ENCODE measurements around the gene FASTK.

FASTK gene

DNA sequence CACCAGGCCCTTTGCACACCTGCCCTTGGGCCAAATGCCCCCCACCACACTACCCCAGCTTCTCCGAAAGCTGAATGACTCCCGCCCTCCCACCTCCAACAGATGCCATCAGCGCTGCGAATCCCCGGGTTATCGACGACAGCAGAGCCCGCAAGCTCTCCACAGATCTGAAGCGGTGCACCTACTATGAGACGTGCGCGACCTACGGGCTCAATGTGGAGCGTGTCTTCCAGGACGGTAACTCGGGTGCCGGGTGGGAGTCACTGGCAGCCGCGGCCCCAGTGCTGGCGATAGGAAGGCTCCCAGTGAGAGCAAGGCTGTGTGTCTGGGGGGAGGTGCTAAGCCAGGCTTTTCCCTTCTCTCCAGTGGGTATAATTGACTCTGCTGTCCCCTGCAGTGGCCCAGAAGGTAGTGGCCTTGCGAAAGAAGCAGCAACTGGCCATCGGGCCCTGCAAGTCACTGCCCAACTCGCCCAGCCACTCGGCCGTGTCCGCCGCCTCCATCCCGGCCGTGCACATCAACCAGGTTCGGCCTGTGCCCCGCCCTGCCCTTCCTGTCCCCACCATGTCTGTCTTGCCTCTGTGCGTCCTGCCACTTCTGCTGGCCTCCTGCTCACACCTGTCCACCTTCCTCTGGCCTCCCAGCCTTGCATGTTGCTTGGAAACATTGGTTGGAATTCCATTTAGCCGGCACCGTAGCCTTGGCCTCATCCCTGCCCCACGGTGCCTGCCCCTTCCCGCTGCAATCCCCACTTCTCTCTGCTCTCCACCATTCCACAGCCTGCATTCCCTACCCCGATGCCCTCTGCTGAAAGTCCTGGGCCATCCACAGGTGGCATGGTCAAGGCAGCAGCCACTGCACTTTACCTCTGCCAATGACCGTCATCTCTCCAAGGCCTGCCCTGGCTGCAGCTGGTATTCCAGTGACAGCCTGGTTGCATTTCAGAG is 37.8 kb upstream of the FASTK start:
- DNase-seq (ENCODE audit: low spot score) = no peak

DNA sequence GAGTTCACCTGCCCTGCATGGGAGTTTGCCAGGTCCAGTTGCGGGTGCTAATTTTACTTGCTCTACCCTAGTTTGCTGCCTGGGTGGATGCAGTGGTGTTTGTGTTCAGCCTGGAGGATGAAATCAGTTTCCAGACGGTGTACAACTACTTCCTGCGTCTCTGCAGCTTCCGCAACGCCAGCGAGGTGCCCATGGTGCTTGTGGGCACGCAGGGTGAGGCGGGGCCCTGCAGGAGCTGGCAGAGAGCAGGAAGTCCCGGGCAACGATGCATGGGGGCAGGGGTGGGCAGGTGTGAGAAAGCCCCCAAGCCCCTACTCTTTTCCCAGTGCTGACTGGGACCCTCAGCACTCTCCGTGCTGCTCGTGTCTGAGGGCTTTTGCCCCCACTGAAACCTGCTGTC is 37.0 kb upstream of the FASTK start:
- DNase-seq (ENCODE audit: low spot score) = no peak

DNA sequence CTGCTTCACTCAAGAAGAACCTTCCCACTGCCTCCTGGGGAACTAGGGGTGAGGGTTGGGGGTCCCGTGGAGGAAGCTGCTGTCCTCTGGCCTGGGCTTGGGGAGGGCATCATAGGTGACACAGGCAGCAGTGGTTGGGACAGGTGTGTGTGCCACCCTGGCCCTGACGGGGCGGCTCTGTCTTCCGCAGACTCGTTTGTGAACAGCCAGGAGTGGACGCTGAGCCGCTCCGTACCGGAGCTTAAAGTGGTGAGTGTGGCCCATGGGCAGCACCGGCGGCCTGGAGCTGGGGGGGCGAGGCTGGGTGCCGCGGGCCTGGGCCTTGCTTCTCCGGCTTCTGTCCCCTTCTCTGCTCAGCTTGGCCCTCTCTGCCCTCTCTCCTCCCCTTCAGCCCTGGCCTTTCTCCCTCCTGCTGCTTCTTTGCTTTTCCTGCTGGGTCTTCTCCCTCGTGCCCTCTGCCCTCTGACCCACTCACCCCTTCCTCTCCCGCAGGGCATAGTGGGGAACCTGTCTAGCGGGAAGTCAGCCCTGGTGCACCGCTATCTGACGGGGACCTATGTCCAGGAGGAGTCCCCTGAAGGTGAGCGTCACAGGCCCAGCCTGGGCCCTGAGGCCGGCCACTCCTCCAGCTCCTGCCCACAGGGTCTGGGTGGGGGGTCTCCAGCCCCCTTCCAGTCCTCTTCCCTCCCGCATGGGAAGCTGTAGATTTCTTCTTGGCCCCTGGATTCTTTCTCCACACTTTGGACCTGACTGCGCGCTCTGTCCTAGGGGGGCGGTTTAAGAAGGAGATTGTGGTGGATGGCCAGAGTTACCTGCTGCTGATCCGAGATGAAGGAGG is 36.2 kb upstream of the FASTK start:
- no peak for DNase-seq (ENCODE audit: low spot score)

DNA sequence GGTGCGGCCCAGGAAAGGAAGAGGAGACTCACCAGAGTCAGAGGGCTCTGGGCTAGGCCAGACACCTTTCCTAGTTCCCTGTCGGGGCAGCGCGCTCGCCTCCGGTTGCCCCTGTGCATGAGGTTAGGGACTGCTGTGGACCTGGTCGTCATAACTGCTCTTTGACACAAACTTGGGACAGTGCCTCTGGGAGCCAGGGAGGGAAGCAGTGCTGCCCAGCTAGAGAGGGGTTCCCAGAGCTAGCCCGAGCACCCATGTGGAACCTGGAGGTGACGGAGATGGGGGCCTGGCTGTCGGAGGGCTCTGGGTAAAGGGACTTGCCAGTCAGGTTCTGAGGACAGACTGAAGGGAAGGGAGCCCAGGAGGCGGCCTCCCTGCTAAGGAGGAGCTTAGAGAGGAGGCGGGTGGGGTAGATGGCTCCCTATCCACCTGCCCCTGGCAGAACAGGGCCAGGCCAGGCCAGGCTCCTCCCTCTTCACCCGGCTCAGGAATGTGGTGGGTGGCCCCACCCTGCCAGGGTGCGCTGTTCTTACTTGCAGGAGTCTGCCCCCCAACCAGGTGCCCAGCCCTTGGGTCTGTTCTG is 35.3 kb upstream of the FASTK start:
- no peak for DNase-seq (ENCODE audit: low spot score)

DNA sequence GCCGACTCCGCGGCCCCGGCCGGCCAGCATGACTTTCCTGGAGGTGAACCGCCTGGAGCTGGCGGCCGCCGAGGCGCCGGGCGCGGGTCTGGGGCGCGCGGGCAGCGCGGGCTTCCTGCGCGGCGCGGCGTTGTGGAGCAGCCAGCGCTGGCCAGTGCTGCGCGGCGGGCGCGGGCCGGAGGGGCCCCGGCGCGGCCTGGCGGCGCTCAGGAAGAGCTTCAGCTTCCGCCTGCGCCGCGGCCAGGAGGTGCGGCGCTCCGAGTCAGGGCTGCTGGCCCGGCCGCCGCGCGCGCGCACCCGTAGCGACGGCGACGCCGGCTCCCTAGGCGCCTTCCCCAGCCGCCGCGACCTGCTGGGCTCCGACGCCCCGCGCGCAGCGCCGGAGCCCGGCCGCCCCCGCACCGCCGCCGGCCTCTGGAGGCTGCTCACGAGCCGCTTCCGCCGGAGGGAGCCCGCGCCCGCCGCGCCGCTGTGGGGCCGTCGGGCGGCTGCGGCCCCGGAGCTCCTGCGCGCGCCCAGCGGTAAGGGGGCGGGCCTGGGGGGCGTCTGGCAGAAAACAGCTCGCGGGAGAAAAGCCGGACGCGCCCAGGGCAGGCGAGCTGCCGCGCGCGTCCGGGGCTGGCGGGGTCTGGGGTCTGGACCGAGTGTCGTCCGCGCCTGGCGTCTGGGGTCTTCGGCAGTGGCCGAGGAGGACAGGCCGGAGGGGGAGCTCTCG is 34.7 kb upstream of the FASTK start:
- DNase-seq (ENCODE audit: low spot score) = no peak

DNA sequence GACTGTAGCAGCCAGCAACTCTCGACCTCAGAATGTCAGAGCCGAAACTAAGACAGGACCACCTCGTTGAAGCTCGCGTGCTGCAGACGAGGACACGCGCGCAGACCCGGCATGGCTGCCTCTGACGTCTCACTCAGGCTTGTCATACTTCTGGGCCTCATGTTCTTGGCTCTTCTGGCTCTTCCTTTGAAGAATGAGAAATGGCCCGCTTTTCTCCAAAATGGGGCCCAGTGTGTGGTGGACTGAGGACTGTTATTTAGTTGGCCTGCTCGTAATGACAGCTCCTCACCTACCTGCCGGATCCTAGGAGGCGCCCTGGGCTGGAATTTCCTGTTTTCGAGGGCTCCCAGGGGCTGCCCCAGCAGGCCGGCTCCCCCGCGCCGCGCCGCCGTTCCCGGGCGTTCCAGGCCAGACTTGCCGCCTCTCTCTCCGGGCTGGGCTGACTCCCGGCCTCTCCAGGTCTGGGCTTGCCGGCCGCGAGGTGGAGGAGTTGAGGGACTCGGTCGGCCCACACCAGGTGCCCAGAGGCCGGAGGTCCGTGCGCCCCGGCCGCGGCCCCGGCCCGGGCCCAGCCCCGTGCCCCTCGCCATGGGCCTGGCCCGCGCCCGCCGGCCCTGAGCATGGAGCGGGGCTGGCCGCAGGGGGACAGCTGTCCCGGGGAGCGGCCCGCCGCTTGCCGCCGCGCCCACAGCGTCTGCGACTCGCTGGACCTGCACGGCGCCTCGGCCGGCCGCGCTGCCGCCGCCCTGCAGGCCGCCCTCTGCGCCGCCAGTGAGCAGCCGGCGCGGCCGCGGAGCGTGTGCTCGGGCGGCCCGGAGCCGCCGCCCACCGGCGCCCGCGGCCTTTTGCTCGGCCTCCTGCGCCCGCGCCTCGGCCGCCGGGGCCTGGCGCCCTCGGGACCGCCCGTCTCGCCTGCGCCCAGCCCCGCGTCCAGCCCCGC is 33.8 kb upstream of the FASTK start:
- no peak for DNase-seq (ENCODE audit: low spot score)

DNA sequence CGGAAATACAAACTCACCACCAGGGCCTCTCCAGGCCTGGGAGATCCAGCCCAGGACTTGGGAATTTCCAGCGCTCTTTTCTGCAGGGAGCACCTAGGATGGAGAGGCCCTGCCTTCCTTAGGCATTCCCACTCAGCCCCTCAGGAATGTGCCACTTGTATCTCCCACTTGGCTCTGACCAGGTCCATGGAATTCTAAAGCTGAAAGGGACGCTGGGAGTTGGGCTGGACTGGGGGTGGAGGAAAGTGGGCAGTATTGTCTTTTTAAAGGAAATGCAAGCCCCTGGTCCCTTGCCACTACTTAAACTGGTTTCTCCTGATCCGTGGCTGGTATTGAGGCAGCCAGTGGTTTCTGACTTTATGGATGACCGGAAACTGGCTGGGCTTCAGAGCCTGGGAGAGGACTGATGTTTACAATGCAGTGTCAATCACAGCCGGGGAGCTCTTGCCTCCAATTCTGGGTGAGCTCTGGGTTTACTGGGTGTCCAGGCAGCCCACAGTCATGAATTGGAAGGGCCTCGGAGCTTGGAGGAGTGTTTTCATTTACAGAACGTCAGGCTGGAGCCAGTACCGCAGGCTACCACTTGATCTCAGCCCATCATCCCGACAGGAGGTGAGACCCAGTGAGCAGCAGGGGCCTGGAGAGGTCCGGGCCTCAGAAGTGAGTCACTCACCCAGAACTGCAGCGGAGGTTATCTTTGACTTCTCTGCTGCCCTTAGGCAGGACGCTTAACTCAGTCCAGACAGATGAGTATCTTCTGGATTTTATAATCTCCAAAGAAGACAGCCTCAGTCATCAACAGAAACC is 32.9 kb upstream of the FASTK start:
- no peak for DNase-seq (ENCODE audit: low spot score)

DNA sequence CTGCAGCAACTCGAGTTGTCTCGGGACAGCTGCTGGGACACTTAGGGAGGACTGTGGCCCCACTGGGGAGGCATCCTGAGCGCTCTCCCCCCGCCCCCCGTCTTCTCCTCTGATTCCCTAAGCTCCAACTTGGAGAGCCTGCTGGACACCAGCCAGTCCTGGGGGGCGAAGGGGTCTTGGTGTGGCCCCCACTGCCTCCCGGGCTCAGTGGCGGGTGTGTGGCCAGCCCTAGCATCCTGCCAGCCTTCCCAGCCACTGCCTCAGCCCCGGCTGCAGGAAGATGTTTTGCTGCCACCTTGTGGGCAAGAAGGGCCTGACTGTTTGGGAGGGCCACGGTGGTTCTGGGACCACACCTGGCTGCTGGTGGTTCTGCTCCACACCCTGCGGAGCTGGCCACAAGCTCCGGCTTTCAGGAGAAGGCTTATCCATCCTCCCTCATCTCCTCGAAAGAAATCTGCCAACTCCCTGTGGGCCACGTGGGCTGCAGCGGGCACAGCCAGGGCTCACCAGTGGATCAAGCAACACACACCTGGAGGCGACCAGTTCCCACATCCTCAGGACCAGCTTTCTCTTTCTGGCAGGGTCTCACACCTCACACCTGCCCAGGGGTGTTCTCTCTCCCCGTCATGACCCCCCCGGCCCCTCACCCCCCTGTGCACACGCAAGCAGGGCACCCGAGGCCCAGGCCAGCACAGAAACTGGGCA is 30.5 kb upstream of the FASTK start:
- DNase-seq (ENCODE audit: low spot score) = peak; percentile 99

DNA sequence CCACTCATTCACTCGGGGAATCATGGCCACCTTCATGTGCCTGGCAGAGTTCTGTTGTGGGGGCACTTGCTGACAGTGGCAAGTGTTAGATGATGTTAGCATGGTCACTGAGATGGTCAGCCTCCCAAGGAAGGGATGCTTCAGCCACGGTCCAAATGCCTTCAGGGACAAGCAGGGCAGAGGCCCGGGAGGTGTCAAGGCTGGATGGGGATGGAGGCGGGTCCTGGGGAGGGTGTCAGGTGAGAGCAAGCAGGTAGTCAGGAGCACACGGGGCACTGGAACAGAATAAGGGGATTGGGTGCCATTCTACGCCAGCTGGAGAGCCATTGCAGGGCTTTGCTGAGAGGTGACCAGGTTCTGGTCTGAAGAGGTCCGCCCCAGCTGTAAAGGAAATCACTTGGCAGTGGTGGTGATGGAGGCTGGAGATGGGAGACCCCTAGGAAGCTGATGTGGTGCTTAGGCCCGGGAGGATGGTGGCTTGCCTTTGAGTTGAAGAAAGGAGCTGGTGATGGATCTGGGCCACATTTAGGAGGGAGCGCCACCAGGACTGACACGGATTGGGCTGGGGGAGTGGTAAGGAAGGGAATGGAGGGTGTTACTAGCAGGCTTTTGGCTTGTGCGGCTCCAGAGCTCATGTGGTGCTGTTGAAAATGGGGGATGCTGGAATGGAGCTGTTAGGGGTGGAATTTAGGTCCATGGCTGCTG is 29.8 kb upstream of the FASTK start:
- no peak for DNase-seq (ENCODE audit: low spot score)

DNA sequence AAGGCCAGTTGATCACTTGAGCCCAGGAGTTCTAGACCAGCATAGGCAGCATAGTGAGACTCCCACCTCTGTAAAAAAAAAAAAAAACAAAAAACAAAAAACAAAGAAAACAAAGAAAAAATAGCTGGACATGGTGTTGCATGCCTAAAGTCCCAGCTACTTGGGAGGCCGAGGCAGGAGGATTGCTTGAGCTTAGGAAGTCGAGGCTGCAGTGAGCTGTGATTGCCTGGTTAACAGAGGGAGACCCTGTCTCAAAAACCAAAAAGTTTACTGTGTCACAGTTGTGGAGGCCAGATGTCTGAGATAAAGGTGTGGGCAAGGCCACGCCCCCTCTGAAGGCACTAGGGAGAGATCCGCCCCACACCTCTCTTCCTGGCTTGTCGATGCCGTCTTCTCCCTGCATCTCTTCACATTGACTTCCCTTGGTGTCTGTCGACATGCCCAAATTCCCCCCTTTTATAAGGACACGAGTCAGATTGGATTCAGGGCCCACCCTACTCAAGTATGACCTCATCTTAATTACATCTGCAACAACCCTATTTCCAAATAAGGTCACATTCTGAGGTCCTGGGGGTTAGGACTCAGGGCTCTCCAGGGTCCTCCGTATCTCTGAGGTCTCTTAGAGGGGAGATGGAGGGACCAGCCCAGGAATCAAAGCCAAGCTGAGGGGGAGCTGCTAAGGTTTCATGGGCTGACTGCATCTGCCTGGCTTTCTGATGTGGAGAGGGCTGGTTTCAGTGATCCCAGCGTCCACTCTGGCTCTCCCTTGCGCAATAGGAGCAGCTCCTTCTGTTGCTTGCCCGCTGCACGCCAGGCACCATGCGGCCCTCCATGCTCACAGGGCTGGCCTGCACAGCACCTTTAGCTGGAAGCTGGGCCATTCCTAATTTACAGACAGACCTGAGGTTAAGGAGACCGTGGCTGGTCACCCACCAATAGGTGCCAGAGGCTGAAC is 28.8 kb upstream of the FASTK start:
- DNase-seq (ENCODE audit: low spot score) = no peak

DNA sequence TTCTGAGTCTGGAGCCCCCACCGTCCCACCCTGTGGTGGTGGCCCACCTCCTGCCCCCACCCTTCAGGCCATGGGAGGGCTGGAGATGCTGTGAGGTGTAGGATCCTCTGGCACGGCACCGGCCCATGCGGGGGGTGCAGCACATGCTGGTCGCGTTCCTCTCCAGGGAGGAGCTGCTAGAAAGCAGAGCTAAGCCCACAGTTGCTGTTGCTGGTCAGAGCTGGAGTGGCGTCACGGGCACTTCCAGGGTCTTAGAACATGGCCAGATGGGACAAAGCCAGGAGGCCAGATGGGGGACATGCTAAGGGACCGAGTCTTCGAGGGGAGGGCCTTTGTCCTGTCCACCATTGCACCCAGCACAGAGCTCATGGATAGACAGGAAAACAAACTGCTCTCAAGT is 27.3 kb upstream of the FASTK start:
- DNase-seq (ENCODE audit: low spot score) = no peak

DNA sequence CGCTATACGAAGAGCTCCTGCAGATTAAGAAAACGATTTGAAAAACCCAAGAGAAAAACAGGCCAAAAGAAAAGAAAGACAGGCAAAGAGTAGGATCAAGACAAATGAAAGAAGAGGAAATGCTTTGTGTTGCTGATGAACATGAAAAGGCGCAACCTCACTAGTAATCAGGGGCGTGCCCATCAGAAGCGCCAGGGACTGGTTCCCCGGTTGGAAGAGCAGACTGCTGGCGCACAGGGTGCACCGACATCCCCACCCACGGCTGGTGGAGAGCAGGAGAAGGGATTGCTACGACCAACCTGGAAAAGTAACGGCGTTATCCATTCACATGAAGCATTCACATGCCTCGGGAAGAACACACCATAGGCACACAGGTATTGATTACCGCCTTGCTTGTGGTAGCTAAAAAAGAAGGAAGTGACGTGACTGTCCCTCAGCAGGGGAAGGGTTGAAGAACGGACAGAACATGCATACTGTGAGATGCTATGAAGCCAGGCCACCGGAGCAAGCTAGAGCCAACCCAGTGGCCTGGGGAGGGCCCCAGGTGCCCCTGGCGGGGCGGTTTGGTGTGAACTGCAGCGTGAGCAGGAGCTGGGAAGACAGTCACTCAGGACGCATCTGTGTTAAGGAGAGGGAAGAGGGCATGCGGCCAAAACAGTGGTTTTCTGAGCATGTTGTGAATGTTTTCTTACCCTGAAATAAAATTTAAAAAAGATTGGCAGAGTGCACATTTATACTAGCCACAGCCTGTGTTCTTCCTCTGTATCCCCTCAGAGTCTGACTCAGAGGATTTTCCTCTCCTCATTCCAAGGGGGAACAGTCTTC is 24.0 kb upstream of the FASTK start:
- no peak for DNase-seq (ENCODE audit: low spot score)

DNA sequence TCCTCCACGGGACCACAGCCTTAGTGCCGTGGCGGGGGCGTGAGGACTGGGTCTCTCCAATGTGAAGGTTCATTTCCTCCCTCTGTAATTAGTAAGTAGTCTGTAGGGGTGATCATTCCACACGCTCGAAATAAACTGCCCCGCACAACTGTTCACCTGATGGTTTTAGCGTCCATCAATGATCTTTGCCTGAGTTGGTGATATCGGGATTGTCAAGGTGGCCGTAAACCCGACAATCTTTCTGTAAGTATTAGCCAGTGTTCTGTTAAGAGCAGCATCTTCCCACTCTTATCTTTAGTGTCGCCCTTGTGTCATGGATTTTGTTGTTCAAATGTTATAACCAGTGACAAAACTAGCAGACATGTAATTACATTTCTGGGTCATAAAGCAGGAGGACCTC is 23.4 kb upstream of the FASTK start:
- DNase-seq (ENCODE audit: low spot score) = no peak

DNA sequence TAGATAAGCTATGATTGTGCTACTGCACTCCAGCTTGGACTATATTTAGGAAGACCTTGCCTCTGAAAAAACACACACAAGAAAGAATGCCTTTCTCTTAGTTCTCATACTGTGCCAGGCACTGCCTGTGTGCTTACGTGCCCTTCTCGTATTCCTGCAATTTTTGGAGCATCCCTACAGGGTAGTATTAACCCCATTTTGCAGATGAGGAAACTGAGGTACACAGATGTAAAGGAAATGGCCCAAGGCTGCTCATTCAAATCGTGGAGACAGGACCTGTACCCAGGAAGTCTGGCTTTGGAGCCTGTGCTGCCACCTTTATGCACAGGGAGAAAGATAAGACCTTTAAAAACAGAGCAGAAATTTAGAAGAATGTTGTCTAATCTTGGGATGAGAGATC is 22.4 kb upstream of the FASTK start:
- no peak for DNase-seq (ENCODE audit: low spot score)

DNA sequence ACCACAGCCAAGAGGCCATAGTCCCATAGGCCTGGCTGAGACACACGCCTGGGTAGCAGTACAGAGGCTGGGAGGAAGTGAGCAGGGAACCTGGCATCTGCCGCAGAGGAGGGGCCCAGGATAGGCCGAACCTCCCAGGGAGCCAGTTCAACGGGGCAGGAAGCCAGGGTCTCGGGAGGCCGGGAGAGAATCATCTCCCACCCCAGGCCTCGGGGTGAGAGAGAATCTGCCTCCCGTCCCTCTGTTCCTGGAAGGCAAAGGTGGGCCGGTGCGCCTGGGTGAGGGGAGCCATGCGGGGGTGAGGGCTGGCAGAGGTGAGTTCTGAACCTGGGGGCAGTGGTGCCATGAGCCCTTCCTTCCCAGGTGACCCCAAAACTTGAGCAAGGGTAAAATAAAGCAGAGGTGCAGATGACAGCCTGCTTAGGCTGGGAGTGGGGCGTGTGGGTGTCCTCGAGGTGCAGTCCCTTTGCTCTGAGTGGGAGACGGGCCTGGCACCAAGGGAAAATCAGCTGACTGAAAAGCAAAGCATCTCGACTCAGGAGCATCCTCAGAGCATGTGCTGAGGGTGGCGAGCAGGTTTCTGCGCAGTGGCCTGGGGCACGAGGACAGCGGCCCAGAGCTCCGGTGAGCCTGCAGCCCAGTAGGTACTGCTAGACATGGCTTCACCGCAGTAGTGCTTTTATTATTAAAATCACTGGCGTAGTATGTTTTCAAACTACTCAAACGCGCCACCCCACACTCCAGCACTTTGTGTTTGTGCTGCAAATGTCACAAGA is 21.2 kb upstream of the FASTK start:
- no peak for DNase-seq (ENCODE audit: low spot score)

DNA sequence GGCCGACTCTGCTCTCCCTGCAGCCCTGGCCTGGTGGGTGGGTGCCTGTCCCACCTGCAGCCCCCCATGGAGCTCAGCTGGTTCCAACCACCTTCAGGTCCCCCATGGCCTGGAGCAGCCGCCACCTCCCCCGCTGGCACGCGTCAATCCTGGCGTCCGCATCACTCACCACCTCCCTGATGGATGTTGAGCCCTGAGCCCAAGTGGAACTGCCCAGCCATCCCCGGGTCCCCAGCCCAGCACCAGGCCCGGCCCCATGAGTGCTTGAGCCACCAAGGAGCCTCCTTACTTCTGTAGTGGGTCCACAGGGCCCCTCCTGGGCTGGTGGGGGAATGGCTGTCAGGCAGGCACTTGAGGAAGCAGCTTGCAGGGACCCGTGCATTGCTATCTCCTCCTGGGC is 20.3 kb upstream of the FASTK start:
- DNase-seq (ENCODE audit: low spot score) = no peak

Measured in HuH-7.5 (cell line).